PC-9 (cell line): Measurements from ENCODE around the gene JMJD1C. TPM values are rescaled to one million over a fixed set of nuclear protein-coding genes. Genes with fewer than 3 reads are reported as not detected.

Experiments used
- BruUV-seq: library from RNA; stranded (reverse); fragments of 400-500 nt; replicated peaks from 2 replicates; lab custom pipeline; 2021; lab: Mats Ljungman, UMichigan
- CTCF ChIA-PET: fragments of 300-600 bp; sonication (Branson Sonifier 250); formaldehyde crosslinking; loops from one replicate; lab custom pipeline; 2022; ENCODE audit warnings: antibody characterized with exemption; lab: Charles Lee
- POLR2A ChIA-PET: fragments of 300-600 bp; sonication (Branson Sonifier 250); formaldehyde crosslinking; loops from one replicate; lab custom pipeline; 2022; ENCODE audit warnings: antibody characterized with exemption; ENCODE audit not compliant: unreplicated experiment; lab: Charles Lee
- DNase-seq, 2 experiments: peaks; one replicate each; pipeline versions ENCODE4 v3.0.0 to v3.0.0-alpha.2; 2015 to 2022; ENCODE audit warnings: mixed read lengths in 1 of 2
- H2AFZ ChIP-seq: fragments of 200-600 bp; sonication (generic); 2 replicates; pipeline ENCODE4 v1.8.1; 2017; ENCODE audit warnings: antibody characterized with exemption
- H3F3A ChIP-seq: fragments of 200-600 bp; sonication (generic); 2 replicates; pipeline ENCODE4 v1.8.1; 2017; ENCODE audit warnings: antibody characterized with exemption, mild to moderate bottlenecking, low read depth; ENCODE audit not compliant: insufficient read depth
- H3K27ac ChIP-seq: fragments of 200-600 bp; sonication (generic); 2 replicates; pipeline ENCODE4 v1.6.1; 2016; ENCODE audit warnings: mixed run types
- H3K27me3 ChIP-seq: fragments of 200-600 bp; sonication (generic); 2 replicates; pipeline ENCODE4 v1.6.1; 2016; ENCODE audit warnings: low read depth, mixed run types; ENCODE audit not compliant: insufficient read depth
- H3K36me3 ChIP-seq: fragments of 200-600 bp; sonication (generic); 2 replicates; pipeline ENCODE4 v1.6.1; 2016; ENCODE audit warnings: low read depth, mixed run types
- H3K4me1 ChIP-seq: fragments of 200-600 bp; sonication (generic); replicated peaks from 2 replicates; pipeline ENCODE4 v1.6.1; 2016; ENCODE audit warnings: mixed run types; ENCODE audit not compliant: insufficient read depth
- H3K4me2 ChIP-seq: fragments of 200-600 bp; sonication (generic); 2 replicates; pipeline ENCODE4 v1.6.1; 2017; ENCODE audit warnings: mixed run types
- H3K4me3 ChIP-seq: fragments of 200-600 bp; sonication (generic); 2 replicates; pipeline ENCODE4 v1.6.1; 2016; ENCODE audit warnings: mixed run types
- H3K79me2 ChIP-seq: fragments of 200-600 bp; sonication (generic); 2 replicates; pipeline ENCODE4 v1.6.1; 2017; ENCODE audit warnings: low read depth, mixed run types
- H3K9me2 ChIP-seq: fragments of 200-600 bp; sonication (generic); 2 replicates; pipeline ENCODE4 v1.8.1; 2017; ENCODE audit warnings: mild to moderate bottlenecking; ENCODE audit not compliant: insufficient read depth
- H3K9me3 ChIP-seq: fragments of 200-600 bp; sonication (generic); 2 replicates; pipeline ENCODE4 v1.8.1; 2016; ENCODE audit warnings: low read depth; ENCODE audit not compliant: insufficient read depth
- H4K20me1 ChIP-seq: fragments of 200-600 bp; sonication (generic); 2 replicates; pipeline ENCODE4 v1.8.1; 2017; ENCODE audit not compliant: insufficient read depth
- EZH2 ChIP-seq: fragments of 200-600 bp; sonication (generic); IDR thresholded peaks from 2 replicates; pipeline ENCODE4 v1.8.0; 2017; ENCODE audit warnings: antibody characterized with exemption, low read depth
- intact Hi-C: fragments of 100-400 bp; cut with micrococcal nuclease; formaldehyde crosslinking; loops from one replicate; pipeline ENCODE4 v1.10.0; 2022; ENCODE audit not compliant: unreplicated experiment
- total RNA-seq: library from RNA; stranded (reverse); gene quantifications from 2 replicates; pipeline ENCODE4 v1.2.3, GENCODE V29; 2021
- TF ChIP-seq, protein P1 (sequence below): fragments of 200-600 bp; sonication (generic); conservative IDR thresholded peaks from 2 replicates; pipeline ENCODE4 v1.6.1; 2017; ENCODE audit warnings: mixed run types, antibody characterized with exemption, mild to moderate bottlenecking, moderate library complexity

Gene JMJD1C
- total RNA-seq, 1 experiment from 2014 or later = 78.7 TPM

- Histone ChIP-seq H2AFZ (no peak overlapping the region), H4K20me1 (peaks cover 2% of the 10 kb centered on the region; the same call in 1 of the 2 replicates), H3K4me1 (no peaks in the 10 kb centered on the region), H3F3A (peaks cover 4% of the 10 kb centered on the region; the same call in 1 of the 2 replicates), H3K79me2 (0 out of 2 replicates have a peak, but pooled peaks cover 4% of the 10 kb centered on the region), H3K9me3 (no peaks in the 10 kb centered on the region), H3K9me2 (no peaks in the 10 kb centered on the region), H3K4me3 (no peak overlapping the region), H3K36me3 (0 out of 2 replicates have a peak, but pooled peaks cover 7% of the 10 kb centered on the region), H3K27ac (no peak overlapping the region), H3K27me3 (no peaks in the 10 kb centered on the region), H3K4me2 (no peak overlapping the region)
- TF ChIP-seq EZH2 = no peak
- TF ChIP-seq, protein P1, sequence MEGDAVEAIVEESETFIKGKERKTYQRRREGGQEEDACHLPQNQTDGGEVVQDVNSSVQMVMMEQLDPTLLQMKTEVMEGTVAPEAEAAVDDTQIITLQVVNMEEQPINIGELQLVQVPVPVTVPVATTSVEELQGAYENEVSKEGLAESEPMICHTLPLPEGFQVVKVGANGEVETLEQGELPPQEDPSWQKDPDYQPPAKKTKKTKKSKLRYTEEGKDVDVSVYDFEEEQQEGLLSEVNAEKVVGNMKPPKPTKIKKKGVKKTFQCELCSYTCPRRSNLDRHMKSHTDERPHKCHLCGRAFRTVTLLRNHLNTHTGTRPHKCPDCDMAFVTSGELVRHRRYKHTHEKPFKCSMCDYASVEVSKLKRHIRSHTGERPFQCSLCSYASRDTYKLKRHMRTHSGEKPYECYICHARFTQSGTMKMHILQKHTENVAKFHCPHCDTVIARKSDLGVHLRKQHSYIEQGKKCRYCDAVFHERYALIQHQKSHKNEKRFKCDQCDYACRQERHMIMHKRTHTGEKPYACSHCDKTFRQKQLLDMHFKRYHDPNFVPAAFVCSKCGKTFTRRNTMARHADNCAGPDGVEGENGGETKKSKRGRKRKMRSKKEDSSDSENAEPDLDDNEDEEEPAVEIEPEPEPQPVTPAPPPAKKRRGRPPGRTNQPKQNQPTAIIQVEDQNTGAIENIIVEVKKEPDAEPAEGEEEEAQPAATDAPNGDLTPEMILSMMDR = no peak
- CTCF ChIA-PET = no interaction called here
- BruUV-seq = no TSS peak
- DNase-seq = no peak
- POLR2A ChIA-PET = no interaction called here
- intact Hi-C loops = no loop called here
Observed at GRCh38 chr10:63376560-63377304, 89.0 kb downstream of the JMJD1C start.

GRCh38 chr10:63375859-63376258 is 89.9 kb downstream of the JMJD1C start:
- Histone ChIP-seq H3K4me2 (no peak overlapping the region), H3F3A (peaks cover 4% of the 10 kb centered on the region; the same call in 1 of the 2 replicates), H3K9me2 (no peaks in the 10 kb centered on the region), H3K36me3 (0 out of 2 replicates have a peak, but pooled peaks cover 7% of the 10 kb centered on the region), H3K9me3 (no peaks in the 10 kb centered on the region), H3K27me3 (no peaks in the 10 kb centered on the region), H3K79me2 (peaks cover 9% of the 10 kb centered on the region; the same call in 1 of the 2 replicates), H4K20me1 (no peaks in the 10 kb centered on the region; the same call in 1 of the 2 replicates), H3K27ac (no peak overlapping the region), H2AFZ (no peak overlapping the region), H3K4me1 (no peaks in the 10 kb centered on the region), H3K4me3 (no peak overlapping the region)
- no peak for DNase-seq
- ChIA-PET POLR2A (interaction anchor here (0.5 to 0.6 kb wide), 2 partner anchors 8 to 112 kb away, joined by 4 to 26 read pairs; no protein-coding TSS in a partner anchor), CTCF (no interaction called here)
- no peak for TF ChIP-seq EZH2
- TF ChIP-seq, protein P1 = no peak
- BruUV-seq = no TSS peak
- intact Hi-C loops = no loop called here

GRCh38 chr10:63375458-63375857 is 90.3 kb downstream of the JMJD1C start:
- Histone ChIP-seq H3K27me3 (no peaks in the 10 kb centered on the region), H3F3A (peaks cover 4% of the 10 kb centered on the region; the same call in 1 of the 2 replicates), H3K36me3 (0 out of 2 replicates have a peak, but pooled peaks cover 7% of the 10 kb centered on the region), H4K20me1 (no peaks in the 10 kb centered on the region; the same call in 1 of the 2 replicates), H3K9me3 (no peaks in the 10 kb centered on the region), H3K27ac (no peak overlapping the region), H3K4me1 (no peaks in the 10 kb centered on the region), H3K4me3 (no peak overlapping the region), H3K4me2 (no peak overlapping the region), H3K9me2 (no peaks in the 10 kb centered on the region), H3K79me2 (peaks cover 9% of the 10 kb centered on the region; the same call in 1 of the 2 replicates), H2AFZ (no peak overlapping the region)
- ChIA-PET CTCF (no interaction called here), POLR2A (interaction anchor here (0.5 to 0.6 kb wide), 2 partner anchors 9 to 111 kb away, joined by 4 to 26 read pairs; no protein-coding TSS in a partner anchor)
- DNase-seq = no peak
- BruUV-seq = TSS peak; percentile 7
- TF ChIP-seq EZH2 = no peak
- TF ChIP-seq, protein P1 = no peak
- intact Hi-C loops = no loop called here
